Brain microvascular endothelial cell (primary cell): ENCODE data around the gene FNDC3B.
A peak's percentile ranks its signal among the peaks of the same experiment; 100 is the strongest.

ENCODE experiments used
- DNase-seq: peaks from one replicate; pipeline ENCODE4 v3.0.0-alpha.2; 2020
- H3K27ac ChIP-seq: fragments of 250-450 bp; sonication (Bioruptor Pico); 2 replicates; pipeline ENCODE4 v1.5.1; 2020; ENCODE audit warnings: mild to moderate bottlenecking, moderate library complexity
- H3K27me3 ChIP-seq: fragments of 250-450 bp; sonication (Bioruptor Pico); replicated peaks from 2 replicates; pipeline ENCODE4 v1.5.1; 2020; ENCODE audit warnings: mild to moderate bottlenecking
- H3K36me3 ChIP-seq: fragments of 250-450 bp; sonication (Bioruptor Pico); replicated peaks from 2 replicates; pipeline ENCODE4 v1.5.1; 2020; ENCODE audit warnings: mild to moderate bottlenecking
- H3K4me3 ChIP-seq: 2 replicates; pipeline ENCODE4 v1.5.1; 2011; ENCODE audit warnings: low read depth, mild to moderate bottlenecking, control low read depth, low read length, moderate library complexity
- CTCF ChIP-seq: IDR thresholded peaks from 2 replicates; pipeline ENCODE4 v1.5.1; 2011; ENCODE audit warnings: low read depth, mild to moderate bottlenecking, moderate library complexity, low read length, control low read depth, inconsistent platforms; ENCODE audit errors: missing control alignments
- in situ Hi-C: cut with HindIII; loops from 2 replicates; pipeline ENCODE4 v1.10.0; 2017; ENCODE audit warnings: low sequenced_read_pairs, low pct_ligation_motif_present

The FNDC3B gene

GRCh38 chr3:172277151-172277652, 237.8 kb downstream of the FNDC3B start:
- in situ Hi-C loops: no loop called here
- no peak overlapping the region for H3K27ac ChIP-seq

GRCh38 chr3:172279191-172279640, 239.8 kb downstream of the FNDC3B start:
- in situ Hi-C loops: no loop called here
- no peak for DNase-seq
- Histone ChIP-seq H3K4me3 (no peak overlapping the region), H3K36me3 (peaks cover 32% of the 10 kb centered on the region), H3K27me3 (no peaks in the 10 kb centered on the region), H3K27ac (peak overlapping the region; percentile 24)
- no peak for TF ChIP-seq CTCF

More at GRCh38 chr3:172277151-172277652, 237.8 kb downstream of the FNDC3B start:
- no peak for DNase-seq
- Histone ChIP-seq H3K36me3 (peaks cover 38% of the 10 kb centered on the region), H3K4me3 (no peak overlapping the region), H3K27me3 (no peaks in the 10 kb centered on the region)
- TF ChIP-seq CTCF: no peak

- in situ Hi-C loops: no loop called here
- DNase-seq: no peak
- Histone ChIP-seq H3K4me3 (no peak overlapping the region), H3K27ac (peak overlapping the region; percentile 58), H3K36me3 (peaks cover 30% of the 10 kb centered on the region), H3K27me3 (no peaks in the 10 kb centered on the region)
- no peak for TF ChIP-seq CTCF
These were observed 240.6 kb downstream of the FNDC3B start for GRCh38 chr3:172279974-172280373.

GRCh38 chr3:172280406-172281051, 241.2 kb downstream of the FNDC3B start:
- in situ Hi-C loops: no loop called here
- peak; percentile 65 for DNase-seq
- peak overlapping the region; percentile 58 for H3K27ac ChIP-seq
- TF ChIP-seq CTCF: no peak
- H3K36me3 ChIP-seq: peaks cover 27% of the 10 kb centered on the region
- H3K4me3 ChIP-seq: no peak overlapping the region
- no peaks in the 10 kb centered on the region for H3K27me3 ChIP-seq

- Histone ChIP-seq H3K27me3 (no peaks in the 10 kb centered on the region), H3K36me3 (peaks cover 33% of the 10 kb centered on the region), H3K27ac (no peak overlapping the region), H3K4me3 (no peak overlapping the region)
- no peak for DNase-seq
- in situ Hi-C loops: no loop called here
- TF ChIP-seq CTCF: no peak
These were observed 242.5 kb downstream of the FNDC3B start for GRCh38 chr3:172281884-172282283.

- in situ Hi-C loops: no loop called here
- no peak overlapping the region for H3K4me3 ChIP-seq
- peaks cover 33% of the 10 kb centered on the region for H3K36me3 ChIP-seq
- DNase-seq: no peak
- H3K27me3 ChIP-seq: no peaks in the 10 kb centered on the region
- TF ChIP-seq CTCF: no peak
- H3K27ac ChIP-seq: no peak overlapping the region
These were observed 243.5 kb downstream of the FNDC3B start for GRCh38 chr3:172282850-172283249.
